Peyer's patch (tissue), 4 donors: Measurements from ENCODE around the gene ZNF320. TPM values are rescaled to one million over a fixed set of nuclear protein-coding genes. Genes with fewer than 3 reads are reported as not detected.
"Not testable (repeated sequence)": the region's sequence is repeated elsewhere in the genome, so short reads cannot be mapped to it uniquely, and the experiment has no call there.

Source experiments
- DNase-seq, 3 donors: peaks; one replicate each; pipeline ENCODE4 v3.0.0-alpha.2; 2017 to 2019
- H3K27ac ChIP-seq, 4 donors: fragments of 200-600 bp; sonication (generic); one replicate each; pipeline ENCODE4 v1.5.1; 2016 to 2019
- H3K27me3 ChIP-seq, 2 donors: fragments of 200-600 bp; sonication (generic); one replicate each; pipeline ENCODE4 v1.5.1; 2019
- H3K36me3 ChIP-seq, 3 donors: fragments of 200-600 bp; sonication (generic); one replicate each; pipeline ENCODE4 v1.5.1; 2016 to 2019
- H3K4me1 ChIP-seq, 4 donors: fragments of 200-600 bp; sonication (generic); one replicate each; pipeline ENCODE4 v1.5.1; 2016 to 2019
- H3K4me3 ChIP-seq, 4 donors: fragments of 200-600 bp; sonication (generic); 1 replicate in 3 of 4; 2 replicates in 1 of 4; pipeline ENCODE4 v1.5.1; 2016 to 2019; ENCODE audit warnings: mild to moderate bottlenecking in 1 of 4
- H3K9me3 ChIP-seq, 4 donors: fragments of 200-600 bp; sonication (generic); one replicate each; pipeline ENCODE4 v1.5.1; 2016 to 2019; ENCODE audit warnings: mild to moderate bottlenecking in 1 of 4
- POLR2A ChIP-seq, 2 donors: fragments of 450-650 bp; IDR thresholded peaks; one replicate each; pipeline ENCODE4 v1.5.1; 2017; ENCODE audit warnings: antibody characterized with exemption in 2 of 2, mild to moderate bottlenecking in 2 of 2, moderate library complexity in 2 of 2
- total RNA-seq, 4 donors: library from RNA; depleted of rRNA; stranded (reverse); fragments of >200 nt; gene quantifications; one replicate each; pipeline ENCODE4 v1.1.0, GENCODE V29; 2016
- TF ChIP-seq, protein P1 (sequence below), 6 experiments: fragments of 450-650 bp in 4 of 6; fragments of 200-600 bp in 2 of 6; sonication (generic) in 1 of 6; IDR thresholded peaks; one replicate each; pipeline ENCODE4 v1.5.1; 2017 to 2019; ENCODE audit warnings: antibody characterized with exemption in 6 of 6, mild to moderate bottlenecking in 3 of 6, moderate library complexity in 1 of 6

Gene ZNF320
- total RNA-seq, 4 donors from 2014 or later, result 5.8 to 35.5 (median 17.8) TPM

- Histone ChIP-seq H3K4me3 (no peak overlapping the region), H3K4me1 (peaks cover 0 to 4% (median 0%) of the 10 kb centered on the region in 4 donors), H3K27ac (peak overlapping the region in 1 of 4 donors; percentile 35), H3K9me3 (peaks cover 0 to 8% (median 0%) of the 10 kb centered on the region in 4 donors), H3K27me3 (no peaks in the 10 kb centered on the region), H3K36me3 (no peaks in the 10 kb centered on the region)
- TF ChIP-seq, protein P1, sequence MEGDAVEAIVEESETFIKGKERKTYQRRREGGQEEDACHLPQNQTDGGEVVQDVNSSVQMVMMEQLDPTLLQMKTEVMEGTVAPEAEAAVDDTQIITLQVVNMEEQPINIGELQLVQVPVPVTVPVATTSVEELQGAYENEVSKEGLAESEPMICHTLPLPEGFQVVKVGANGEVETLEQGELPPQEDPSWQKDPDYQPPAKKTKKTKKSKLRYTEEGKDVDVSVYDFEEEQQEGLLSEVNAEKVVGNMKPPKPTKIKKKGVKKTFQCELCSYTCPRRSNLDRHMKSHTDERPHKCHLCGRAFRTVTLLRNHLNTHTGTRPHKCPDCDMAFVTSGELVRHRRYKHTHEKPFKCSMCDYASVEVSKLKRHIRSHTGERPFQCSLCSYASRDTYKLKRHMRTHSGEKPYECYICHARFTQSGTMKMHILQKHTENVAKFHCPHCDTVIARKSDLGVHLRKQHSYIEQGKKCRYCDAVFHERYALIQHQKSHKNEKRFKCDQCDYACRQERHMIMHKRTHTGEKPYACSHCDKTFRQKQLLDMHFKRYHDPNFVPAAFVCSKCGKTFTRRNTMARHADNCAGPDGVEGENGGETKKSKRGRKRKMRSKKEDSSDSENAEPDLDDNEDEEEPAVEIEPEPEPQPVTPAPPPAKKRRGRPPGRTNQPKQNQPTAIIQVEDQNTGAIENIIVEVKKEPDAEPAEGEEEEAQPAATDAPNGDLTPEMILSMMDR (IDR thresholded peaks at IDR 0.05), result no peak
- no peak for TF ChIP-seq POLR2A (IDR thresholded peaks at IDR 0.05)
- no peak for DNase-seq
Measured at GRCh38 chr19:52936954-52937325, 39.5 kb upstream of the ZNF320 start.

DNA sequence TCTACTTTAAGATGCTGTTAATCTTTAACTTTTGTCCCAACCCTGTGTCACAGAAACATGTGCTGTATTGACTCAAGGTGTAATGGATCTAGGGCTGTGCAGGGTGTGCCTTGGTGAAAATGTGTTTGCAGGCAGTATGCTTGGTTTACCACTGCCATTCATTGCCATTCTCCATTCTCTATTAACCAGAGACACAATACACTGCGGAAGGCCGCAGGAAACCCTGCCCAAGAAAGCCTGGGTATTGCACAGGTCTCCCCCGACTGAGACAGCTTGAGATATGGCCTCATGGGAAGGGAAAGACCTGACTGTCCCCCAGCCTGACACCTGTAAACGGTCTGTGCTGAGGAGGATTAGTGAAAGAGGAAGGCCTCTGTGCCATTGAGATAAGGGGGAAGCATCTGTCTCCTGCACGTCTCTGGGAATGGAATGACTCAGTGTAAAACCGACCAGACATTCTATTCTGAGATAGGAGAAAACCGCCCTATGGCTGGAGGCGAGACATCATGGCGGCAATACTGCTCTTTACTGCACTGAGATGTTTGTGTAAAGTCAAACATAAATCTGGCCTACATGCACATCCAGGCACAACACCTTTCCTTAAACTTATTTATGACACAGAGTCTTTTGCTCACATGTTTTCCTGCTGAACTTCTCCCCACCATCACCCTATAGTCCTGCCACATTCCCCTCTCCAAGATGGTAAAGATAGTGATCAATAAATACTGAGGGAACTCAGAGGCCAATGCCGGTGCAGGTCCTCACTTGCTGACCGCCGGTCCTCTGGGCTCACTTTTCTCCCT is 38.9 kb upstream of the ZNF320 start:
- Histone ChIP-seq H3K4me3 (no peak overlapping the region), H3K4me1 (peaks cover 0 to 2% (median 0%) of the 10 kb centered on the region in 4 donors)
- DNase-seq, result no peak

DNA sequence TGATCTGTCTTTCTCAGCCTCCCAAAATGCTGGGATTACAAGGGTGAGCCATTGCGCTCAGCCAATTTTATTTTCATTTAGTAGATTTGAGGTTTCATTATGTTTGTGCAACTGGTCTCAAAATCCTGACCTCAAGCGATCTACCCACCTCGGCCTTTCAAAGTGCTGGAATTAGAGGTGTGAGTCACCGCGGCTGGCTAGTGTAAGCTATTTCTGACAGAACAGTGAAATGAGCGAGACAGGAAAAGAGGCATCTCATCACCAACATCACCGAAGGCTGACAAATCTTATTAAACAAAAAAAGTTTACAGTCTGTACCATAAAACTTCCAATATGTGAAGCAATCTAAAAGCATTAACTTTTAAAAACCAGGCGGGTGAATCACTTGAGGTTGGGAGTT is 38.0 kb upstream of the ZNF320 start:
- no peak for DNase-seq
- TF ChIP-seq, protein P1 (IDR thresholded peaks at IDR 0.05), result no peak
- TF ChIP-seq POLR2A (IDR thresholded peaks at IDR 0.05), result no peak
- Histone ChIP-seq H3K36me3 (no peaks in the 10 kb centered on the region), H3K4me1 (no peaks in the 10 kb centered on the region), H3K4me3 (no peak overlapping the region), H3K27me3 (no peaks in the 10 kb centered on the region), H3K9me3 (peaks cover 0 to 8% (median 0%) of the 10 kb centered on the region in 4 donors), H3K27ac (no peak overlapping the region)

More for the DNA sequence above, 38.9 kb upstream of the ZNF320 start:
- H3K9me3 ChIP-seq, result peaks cover 0 to 8% (median 0%) of the 10 kb centered on the region in 4 donors
- H3K27me3 ChIP-seq, result no peaks in the 10 kb centered on the region
- TF ChIP-seq, protein P1 (IDR thresholded peaks at IDR 0.05), result no peak
- no peak for TF ChIP-seq POLR2A (IDR thresholded peaks at IDR 0.05)
- no peaks in the 10 kb centered on the region for H3K36me3 ChIP-seq
- H3K27ac ChIP-seq, result peak overlapping the region in 1 of 4 donors; percentile 35

DNA sequence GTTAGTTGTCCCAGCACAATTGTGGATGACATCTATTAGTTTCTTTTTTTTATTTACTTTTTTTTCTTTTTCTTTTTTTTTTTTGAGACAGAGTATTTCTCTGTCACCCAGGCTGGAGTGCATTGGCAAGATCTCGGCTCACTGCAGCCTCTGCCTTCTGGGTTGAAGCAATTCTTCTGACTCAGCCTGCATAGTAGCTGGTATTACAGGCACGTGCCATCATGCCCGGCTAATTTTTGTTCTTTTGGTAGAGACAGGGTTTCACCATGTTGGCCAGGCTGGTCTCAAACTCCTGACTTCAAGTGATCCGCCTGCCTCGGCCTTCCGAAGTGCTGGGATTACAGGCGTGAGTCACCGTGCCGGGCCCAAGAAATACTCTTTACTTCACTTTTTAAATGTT is 27.2 kb upstream of the ZNF320 start:
- H3K4me1 ChIP-seq, H3K27me3 ChIP-seq, DNase-seq, H3K27ac ChIP-seq, H3K4me3 ChIP-seq, H3K9me3 ChIP-seq: not testable (repeated sequence)
- H3K36me3 ChIP-seq, result peaks cover 0 to 17% (median 0%) of the 10 kb centered on the region in 3 donors

DNA sequence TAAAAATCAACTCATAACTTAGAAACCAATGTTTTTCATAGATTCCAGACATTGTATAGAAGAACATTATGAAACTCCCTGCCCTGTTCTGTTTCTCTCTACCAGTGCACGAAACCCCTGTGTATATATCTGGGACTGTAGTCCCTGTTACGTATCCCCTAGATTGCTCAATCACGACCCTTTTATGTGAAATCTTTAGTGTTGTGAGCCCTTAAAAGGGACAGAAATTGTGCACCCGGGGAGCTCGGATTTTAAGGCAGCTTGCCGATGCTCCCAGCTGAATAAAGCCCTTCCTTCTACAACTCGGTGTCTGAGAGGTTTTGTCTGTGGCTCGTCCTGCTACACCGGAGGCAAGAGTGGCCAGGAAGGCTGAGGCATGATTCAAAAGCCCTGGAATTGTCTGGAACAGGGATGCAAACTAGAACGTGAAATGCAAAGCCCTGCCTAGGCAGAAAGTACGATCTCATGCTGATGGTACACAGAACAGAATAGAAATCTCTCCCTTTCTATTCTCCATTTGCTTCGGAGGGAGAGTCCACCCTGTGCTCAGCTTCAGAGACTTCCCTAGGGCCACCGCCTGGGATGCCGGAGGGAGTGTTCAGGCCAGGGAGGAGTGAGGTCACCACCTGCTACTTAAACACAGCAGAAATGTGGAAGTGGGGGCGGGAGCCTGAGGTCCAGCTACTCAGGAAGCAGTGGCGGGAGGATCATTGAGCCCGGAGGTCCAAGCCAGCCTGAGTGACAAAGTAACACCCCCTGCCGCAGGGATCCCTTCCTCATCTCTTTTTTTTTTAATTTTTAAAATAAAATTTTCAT is 26.6 kb upstream of the ZNF320 start:
- peak in 1 of 3 donors; percentile 56 for DNase-seq
- Histone ChIP-seq H3K27ac (peak overlapping the region; percentile 71 to 94 (median 88)), H3K4me3 (peak overlapping the region; percentile 55 to 73 (median 66)), H3K36me3 (peaks cover 0 to 15% (median 0%) of the 10 kb centered on the region in 3 donors), H3K27me3 (no peaks in the 10 kb centered on the region), H3K9me3 (peaks cover 0 to 4% (median 0%) of the 10 kb centered on the region in 4 donors), H3K4me1 (no peaks in the 10 kb centered on the region)
- TF ChIP-seq POLR2A (IDR thresholded peaks at IDR 0.05), result no peak
- TF ChIP-seq, protein P1 (IDR thresholded peaks at IDR 0.05), result no peak
